Panc1 (cell line): ENCODE data around the gene SLC45A1. TPM values are rescaled to one million over a fixed set of nuclear protein-coding genes. Genes with fewer than 3 reads are reported as not detected.
A peak's percentile ranks its signal among the peaks of the same experiment; 100 is the strongest.

Experiments used
- ATAC-seq: fragments of 200-7000 bp; cut with Tn5 transposase; 2 replicates; pipeline ENCODE4 v1.9.1; 2020; ENCODE audit warnings: mild to moderate bottlenecking, moderate library complexity
- BruUV-seq: library from RNA; stranded (reverse); fragments of 400-500 nt; replicated peaks from 2 replicates; lab custom pipeline; 2021; lab: Mats Ljungman, UMichigan
- CTCF ChIA-PET: fragments of 300-600 bp; sonication (Branson Sonifier 250); formaldehyde crosslinking; loops from one replicate; lab custom pipeline; 2022; ENCODE audit warnings: antibody characterized with exemption; lab: Charles Lee
- POLR2A ChIA-PET: fragments of 300-600 bp; sonication (Branson Sonifier 250); formaldehyde crosslinking; loops from one replicate; lab custom pipeline; 2022; ENCODE audit warnings: antibody characterized with exemption; lab: Charles Lee
- DNase-seq: peaks from one replicate; pipeline ENCODE4 v3.0.0-alpha.2; 2010; ENCODE audit warnings: low read depth, low spot score
- H3K27ac ChIP-seq: 2 replicates; pipeline ENCODE4 v1.5.1; 2011; ENCODE audit warnings: mild to moderate bottlenecking, low read length, inconsistent platforms
- H3K27me3 ChIP-seq: fragments of 200-500 bp; sonication (Bioruptor generic); 2 replicates; pipeline ENCODE4 v1.6.0; 2014; ENCODE audit warnings: low read length, inconsistent platforms; ENCODE audit not compliant: control insufficient read depth, insufficient read depth
- H3K36me3 ChIP-seq: fragments of 200-500 bp; sonication (Bioruptor generic); 2 replicates; pipeline ENCODE4 v1.5.1; 2014; ENCODE audit warnings: inconsistent platforms, mild to moderate bottlenecking, low read length, moderate library complexity; ENCODE audit not compliant: control insufficient read depth, insufficient read depth
- H3K4me1 ChIP-seq: 2 replicates; pipeline ENCODE4 v1.5.1; 2011; ENCODE audit warnings: inconsistent platforms, mild to moderate bottlenecking, low read length, moderate library complexity; ENCODE audit not compliant: control insufficient read depth, insufficient read depth
- H3K4me3 ChIP-seq, 2 experiments: 2 replicates each; pipeline ENCODE4 v1.5.1; 2011 to 2012; ENCODE audit warnings: low read depth in 2 of 2, low read length in 2 of 2, mild to moderate bottlenecking in 2 of 2, inconsistent platforms in 1 of 2, moderate library complexity in 1 of 2
- H3K9me3 ChIP-seq: fragments of 200-500 bp; sonication (Bioruptor generic); 2 replicates; pipeline ENCODE4 v1.5.1; 2014; ENCODE audit warnings: low read depth, mild to moderate bottlenecking, inconsistent platforms, low read length, moderate library complexity; ENCODE audit not compliant: control insufficient read depth, insufficient read depth
- CTCF ChIP-seq: fragments of 450-650 bp; IDR thresholded peaks from 2 replicates; pipeline ENCODE4 v1.5.1; 2017; ENCODE audit warnings: mild to moderate bottlenecking
- POLR2AphosphoS5 ChIP-seq: IDR thresholded peaks from 2 replicates; pipeline ENCODE4 v1.6.1; 2012; ENCODE audit warnings: mild to moderate bottlenecking, low read depth, low read length, moderate library complexity
- REST ChIP-seq, 2 experiments: IDR thresholded peaks; 2 replicates each; pipeline ENCODE4 v1.6.1; 2011 to 2012; ENCODE audit warnings: low read depth in 2 of 2, control low read depth in 1 of 2, low read length in 1 of 2, mild to moderate bottlenecking in 1 of 2, moderate library complexity in 1 of 2; ENCODE audit not compliant: insufficient read depth in 1 of 2
- SIN3A ChIP-seq: IDR thresholded peaks from 2 replicates; pipeline ENCODE4 v1.6.1; 2012; ENCODE audit warnings: low read depth, mild to moderate bottlenecking, low read length, moderate library complexity, borderline replicate concordance; ENCODE audit not compliant: insufficient read depth
- TCF7L2 ChIP-seq: IDR thresholded peaks from 2 replicates; pipeline ENCODE4 v1.6.1; 2011; ENCODE audit warnings: mild to moderate bottlenecking, low read depth, low read length, inconsistent platforms
- in situ Hi-C: cut with HindIII; loops from 2 replicates; pipeline ENCODE4 v1.10.0; 2016; ENCODE audit warnings: low sequenced_read_pairs, low pct_unique_long_range_greater_than_20kb
- intact Hi-C: fragments of 100-400 bp; cut with micrococcal nuclease; formaldehyde crosslinking; loops from one replicate; pipeline ENCODE4 v1.10.0; 2022; ENCODE audit not compliant: unreplicated experiment
- total RNA-seq: library from RNA; stranded (reverse); gene quantifications from one replicate; pipeline ENCODE4 v1.2.1, GENCODE V29; 2021; ENCODE audit not compliant: unreplicated experiment

The SLC45A1 gene
- total RNA-seq, 1 experiment from 2014 or later = 11.3 TPM

GRCh38 chr1:8344893-8345507 lies 27.1 kb downstream of the SLC45A1 start:
- in situ Hi-C loops = no loop called here
- TF ChIP-seq SIN3A (no peak), TCF7L2 (no peak), REST (IDR thresholded peaks at IDR 0.05; ENCODE audit: insufficient read depth in 1 of 2, low read depth in 2 of 2, low read length in 1 of 2) (no peak), POLR2AphosphoS5 (no peak), CTCF (no peak)
- peak overlapping the region; percentile 72; the same call in 1 of the 2 replicates for H3K27ac ChIP-seq
- ChIA-PET POLR2A (no interaction called here), CTCF (no interaction called here)
- no peaks in the 10 kb centered on the region for H3K27me3 ChIP-seq
- no peak for DNase-seq
- no peak overlapping the region for H3K4me3 ChIP-seq
- ATAC-seq = no peak
- H3K36me3 ChIP-seq = no peaks in the 10 kb centered on the region
- no TSS peak for BruUV-seq
- H3K4me1 ChIP-seq = peaks cover 26% of the 10 kb centered on the region
- no peaks in the 10 kb centered on the region for H3K9me3 ChIP-seq
- intact Hi-C loops = loop anchor here (5.0 kb wide), 1 partner anchor 368 kb away; no protein-coding TSS in a partner anchor

GRCh38 chr1:8345621-8346415 lies 27.9 kb downstream of the SLC45A1 start:
- Histone ChIP-seq H3K4me1 (peaks cover 29% of the 10 kb centered on the region), H3K9me3 (no peaks in the 10 kb centered on the region), H3K27ac (peak overlapping the region; percentile 72; the same call in 1 of the 2 replicates), H3K36me3 (no peaks in the 10 kb centered on the region), H3K4me3 (no peak overlapping the region), H3K27me3 (no peaks in the 10 kb centered on the region)
- no TSS peak for BruUV-seq
- in situ Hi-C loops = no loop called here
- no peak for DNase-seq
- ChIA-PET POLR2A (no interaction called here), CTCF (interaction anchor here (1.8 kb wide), 1 partner anchor 370 kb away, joined by 7 read pairs; no protein-coding TSS in a partner anchor)
- intact Hi-C loops = loop anchor here (5.0 kb wide), 1 partner anchor 369 kb away; no protein-coding TSS in a partner anchor
- ATAC-seq = no peak
- TF ChIP-seq CTCF (no peak), TCF7L2 (no peak), REST (IDR thresholded peaks at IDR 0.05; ENCODE audit: insufficient read depth in 1 of 2, low read depth in 2 of 2, low read length in 1 of 2) (no peak), POLR2AphosphoS5 (no peak), SIN3A (no peak)
